ENCODE measurements around the gene TTC34.

The TTC34 gene

DNA sequence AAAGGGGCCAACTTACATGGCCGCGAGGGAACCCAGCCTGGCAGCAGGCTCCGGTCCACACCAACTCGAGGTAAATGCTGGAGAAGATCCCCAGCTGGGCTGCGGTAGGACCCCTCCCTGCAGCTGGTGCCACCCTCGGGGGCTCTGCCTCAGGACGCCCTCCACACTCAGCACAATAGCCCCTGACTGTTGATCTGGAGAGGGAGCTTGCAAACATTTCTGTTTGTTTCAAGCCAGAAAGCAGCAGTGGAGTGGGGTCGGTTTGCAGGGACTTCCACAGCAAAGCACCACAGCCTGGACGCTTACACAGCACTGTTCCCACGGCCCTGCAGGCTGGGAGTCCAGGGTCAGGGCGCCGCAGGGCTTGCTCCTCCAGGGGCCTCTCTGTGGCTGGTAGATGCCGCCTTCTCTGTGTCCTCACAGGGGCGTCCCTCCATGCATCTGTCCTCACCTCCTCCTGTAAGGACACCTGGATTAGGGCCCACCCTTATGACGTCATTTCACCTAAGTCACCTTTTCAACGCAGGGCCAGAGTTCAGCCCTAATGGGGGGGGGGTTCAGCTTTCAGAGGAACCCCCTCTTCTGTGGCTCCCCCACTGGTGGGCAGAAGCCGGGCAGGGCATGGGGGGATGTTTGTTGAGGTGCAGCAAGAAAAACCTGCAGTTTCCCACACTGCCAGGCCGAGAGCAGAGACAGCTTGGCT is 24.1 kb upstream of the TTC34 start:
- Histone ChIP-seq H3K9ac (ENCODE audit: low read length) (no peak overlapping the region), H3K27me3 (ENCODE audit: control insufficient read depth, insufficient read depth, low read length) (peaks cover 14% of the 10 kb centered on the region)

DNA sequence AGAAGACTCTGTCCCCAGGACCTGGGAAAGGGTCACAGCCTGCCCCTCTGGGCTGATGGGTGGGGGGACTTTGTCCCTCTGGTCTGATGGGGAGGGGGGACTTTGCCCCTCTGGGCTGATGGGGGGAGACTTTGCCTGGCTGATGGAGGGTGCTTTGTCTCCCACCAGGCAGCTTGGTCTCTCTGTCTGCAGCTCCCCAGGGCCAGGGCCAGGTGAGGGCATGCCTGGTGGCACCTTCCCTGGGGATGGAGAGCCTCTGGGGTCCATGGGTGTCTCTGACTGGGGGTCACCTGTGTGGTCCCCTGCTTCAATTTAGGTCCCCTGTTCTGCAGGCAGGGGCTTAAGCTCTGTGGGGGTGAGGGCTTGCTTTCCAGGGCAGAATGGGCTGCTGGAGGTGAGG is 23.5 kb upstream of the TTC34 start:
- Histone ChIP-seq H3K9ac (ENCODE audit: low read length) (no peak overlapping the region), H3K4me1 (ENCODE audit: control insufficient read depth, insufficient read depth, low read length) (no peaks in the 10 kb centered on the region), H3K36me3 (ENCODE audit: control insufficient read depth, insufficient read depth, low read length) (no peaks in the 10 kb centered on the region), H3K4me3 (ENCODE audit: low read length) (no peak overlapping the region), H3K27me3 (ENCODE audit: control insufficient read depth, insufficient read depth, low read length) (peaks cover 14% of the 10 kb centered on the region), H3K9me3 (ENCODE audit: control insufficient read depth, low read length) (no peaks in the 10 kb centered on the region)

More for the DNA sequence above, 24.1 kb upstream of the TTC34 start:
- Histone ChIP-seq H3K9me3 (ENCODE audit: control insufficient read depth, low read length) (no peaks in the 10 kb centered on the region), H3K36me3 (ENCODE audit: control insufficient read depth, insufficient read depth, low read length) (no peaks in the 10 kb centered on the region), H3K4me3 (ENCODE audit: low read length) (no peak overlapping the region), H3K4me1 (ENCODE audit: control insufficient read depth, insufficient read depth, low read length) (no peaks in the 10 kb centered on the region)

DNA sequence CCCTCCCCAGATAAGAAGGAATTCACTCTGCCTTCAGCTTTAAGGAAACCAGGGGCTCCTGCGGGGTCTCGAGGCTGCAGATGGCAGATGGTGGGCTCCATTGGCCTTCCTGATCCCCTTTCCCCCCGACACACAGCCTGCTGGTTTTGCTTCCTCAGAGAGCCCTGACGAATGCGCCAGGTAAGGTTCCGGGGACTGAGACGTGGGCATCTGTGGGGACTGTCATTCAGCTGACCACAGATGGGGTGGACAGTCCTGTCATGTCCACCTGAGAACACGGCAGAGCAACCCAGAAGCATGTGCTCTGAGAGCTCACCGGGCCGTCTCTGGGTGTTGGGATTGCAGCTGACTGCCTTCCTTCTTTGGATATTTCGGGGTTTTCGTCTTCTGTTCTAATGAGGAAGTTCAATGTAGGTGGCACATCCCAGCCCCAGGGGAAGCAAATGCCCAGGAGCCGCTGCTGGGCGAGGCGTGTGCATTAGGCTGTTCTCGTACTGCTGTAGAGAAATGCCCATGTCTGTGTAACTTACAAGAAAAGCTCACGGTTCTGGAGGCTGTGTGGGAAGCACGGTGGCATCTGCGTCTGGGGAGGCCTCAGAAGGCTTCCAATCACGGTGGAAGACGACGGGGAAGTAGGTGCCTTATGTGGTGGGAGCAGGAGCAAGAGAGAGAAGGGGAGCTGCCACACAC is 22.6 kb upstream of the TTC34 start:
- Histone ChIP-seq H3K9ac (ENCODE audit: low read length) (no peak overlapping the region), H3K9me3 (ENCODE audit: control insufficient read depth, low read length) (no peaks in the 10 kb centered on the region), H3K4me1 (ENCODE audit: control insufficient read depth, insufficient read depth, low read length) (no peaks in the 10 kb centered on the region), H3K27me3 (ENCODE audit: control insufficient read depth, insufficient read depth, low read length) (peaks cover 14% of the 10 kb centered on the region), H3K36me3 (ENCODE audit: control insufficient read depth, insufficient read depth, low read length) (no peaks in the 10 kb centered on the region), H3K4me3 (ENCODE audit: low read length) (no peak overlapping the region)

DNA sequence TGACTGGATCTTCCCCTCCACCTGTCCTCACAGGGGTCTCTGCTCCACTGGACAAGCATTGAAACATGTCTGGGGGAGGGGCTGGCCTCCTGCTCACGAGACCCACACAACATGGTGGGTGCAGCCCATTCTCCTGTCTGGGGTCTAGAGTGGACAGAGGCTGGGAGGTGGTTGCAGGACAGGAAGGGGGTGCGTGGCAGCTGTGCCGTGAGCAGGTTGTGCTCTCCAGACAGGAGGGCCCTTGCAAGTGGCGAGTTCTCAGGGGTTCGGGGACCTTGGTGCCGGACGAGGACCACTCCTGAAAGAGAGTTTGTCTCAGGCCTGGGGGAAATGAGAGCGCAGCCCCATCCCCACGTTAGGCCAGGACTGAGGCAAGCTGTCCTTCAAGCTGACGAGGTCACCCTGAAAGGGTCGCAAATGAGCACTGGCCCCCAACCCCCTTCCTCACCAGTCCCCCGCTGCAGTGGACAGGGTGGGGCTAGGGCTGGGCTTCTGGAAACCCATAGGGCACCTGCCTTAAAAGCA is 21.2 kb upstream of the TTC34 start:
- H3K4me1 ChIP-seq (ENCODE audit: control insufficient read depth, insufficient read depth, low read length): no peaks in the 10 kb centered on the region
- peaks cover 14% of the 10 kb centered on the region for H3K27me3 ChIP-seq (ENCODE audit: control insufficient read depth, insufficient read depth, low read length)
- H3K36me3 ChIP-seq (ENCODE audit: control insufficient read depth, insufficient read depth, low read length): no peaks in the 10 kb centered on the region
- H3K9ac ChIP-seq (ENCODE audit: low read length): no peak overlapping the region
- no peaks in the 10 kb centered on the region for H3K9me3 ChIP-seq (ENCODE audit: control insufficient read depth, low read length)
- H3K4me3 ChIP-seq (ENCODE audit: low read length): no peak overlapping the region

DNA sequence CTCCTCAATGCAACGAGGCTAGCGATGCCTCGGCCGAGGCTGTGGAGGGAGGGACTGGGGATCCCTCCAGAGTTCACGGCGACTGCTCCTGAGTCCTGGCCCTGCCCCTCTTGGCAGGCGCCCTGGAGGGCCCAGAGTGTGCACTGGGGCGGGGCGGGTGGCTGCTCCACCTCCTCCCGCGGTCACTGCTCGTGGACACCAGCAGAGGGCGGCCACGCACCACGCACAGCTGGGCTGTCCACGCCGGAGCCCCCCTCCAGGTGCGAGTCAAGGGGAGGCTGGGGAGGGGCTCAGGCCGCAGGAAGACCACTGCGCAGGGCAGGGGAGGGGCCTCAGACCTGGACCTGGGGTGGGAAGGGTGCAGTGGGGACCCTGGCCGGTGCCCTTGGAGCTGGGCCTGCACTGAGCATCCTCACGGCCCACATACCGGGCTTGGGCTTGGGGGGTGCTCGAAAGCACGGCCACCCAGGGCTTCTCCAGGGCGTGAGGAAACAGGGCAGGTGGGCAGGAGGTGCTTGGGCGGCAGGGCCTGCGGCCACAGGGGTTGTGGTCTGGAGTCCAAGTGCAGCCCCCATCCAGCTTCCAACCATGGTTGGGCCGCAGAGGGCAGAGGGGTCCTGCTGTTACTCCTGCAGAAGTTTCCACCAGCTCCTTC is 20.6 kb upstream of the TTC34 start:
- Histone ChIP-seq H3K4me3 (ENCODE audit: low read length) (no peak overlapping the region), H3K36me3 (ENCODE audit: control insufficient read depth, insufficient read depth, low read length) (no peaks in the 10 kb centered on the region), H3K4me1 (ENCODE audit: control insufficient read depth, insufficient read depth, low read length) (no peaks in the 10 kb centered on the region), H3K9ac (ENCODE audit: low read length) (no peak overlapping the region), H3K9me3 (ENCODE audit: control insufficient read depth, low read length) (no peaks in the 10 kb centered on the region), H3K27me3 (ENCODE audit: control insufficient read depth, insufficient read depth, low read length) (peaks cover 14% of the 10 kb centered on the region)

DNA sequence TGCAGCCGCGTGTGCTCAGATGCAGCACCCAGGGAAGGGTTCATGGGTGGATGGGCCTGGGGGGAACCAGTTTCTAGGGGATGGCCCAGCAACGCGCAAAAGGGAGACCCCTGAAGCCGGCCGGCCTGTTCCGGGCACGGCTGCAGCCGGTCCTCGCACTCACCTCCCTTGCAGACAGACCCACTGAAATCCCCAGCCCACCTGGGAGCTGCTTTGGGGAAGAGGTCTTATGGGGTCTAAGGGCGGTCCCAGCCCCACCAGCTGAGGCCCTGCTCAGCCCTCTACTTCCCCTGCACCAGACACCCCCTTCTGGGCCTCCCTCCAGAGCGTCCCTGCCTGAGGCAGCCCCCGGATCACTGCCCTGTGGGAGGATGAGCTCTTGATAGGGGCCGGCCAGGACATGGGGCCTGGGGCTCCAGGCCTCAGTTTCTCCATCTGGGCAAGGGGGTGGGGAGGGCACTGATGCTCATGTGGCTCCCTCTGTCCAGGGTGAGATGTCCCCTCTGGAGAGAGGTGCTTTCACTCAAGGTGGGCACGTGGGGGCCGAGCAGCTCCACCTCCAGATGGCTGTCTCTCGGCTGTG is 20.0 kb upstream of the TTC34 start:
- H3K9me3 ChIP-seq (ENCODE audit: control insufficient read depth, low read length): no peaks in the 10 kb centered on the region
- H3K9ac ChIP-seq (ENCODE audit: low read length): no peak overlapping the region
- no peaks in the 10 kb centered on the region for H3K36me3 ChIP-seq (ENCODE audit: control insufficient read depth, insufficient read depth, low read length)
- peaks cover 14% of the 10 kb centered on the region for H3K27me3 ChIP-seq (ENCODE audit: control insufficient read depth, insufficient read depth, low read length)
- no peaks in the 10 kb centered on the region for H3K4me1 ChIP-seq (ENCODE audit: control insufficient read depth, insufficient read depth, low read length)
- H3K4me3 ChIP-seq (ENCODE audit: low read length): no peak overlapping the region

DNA sequence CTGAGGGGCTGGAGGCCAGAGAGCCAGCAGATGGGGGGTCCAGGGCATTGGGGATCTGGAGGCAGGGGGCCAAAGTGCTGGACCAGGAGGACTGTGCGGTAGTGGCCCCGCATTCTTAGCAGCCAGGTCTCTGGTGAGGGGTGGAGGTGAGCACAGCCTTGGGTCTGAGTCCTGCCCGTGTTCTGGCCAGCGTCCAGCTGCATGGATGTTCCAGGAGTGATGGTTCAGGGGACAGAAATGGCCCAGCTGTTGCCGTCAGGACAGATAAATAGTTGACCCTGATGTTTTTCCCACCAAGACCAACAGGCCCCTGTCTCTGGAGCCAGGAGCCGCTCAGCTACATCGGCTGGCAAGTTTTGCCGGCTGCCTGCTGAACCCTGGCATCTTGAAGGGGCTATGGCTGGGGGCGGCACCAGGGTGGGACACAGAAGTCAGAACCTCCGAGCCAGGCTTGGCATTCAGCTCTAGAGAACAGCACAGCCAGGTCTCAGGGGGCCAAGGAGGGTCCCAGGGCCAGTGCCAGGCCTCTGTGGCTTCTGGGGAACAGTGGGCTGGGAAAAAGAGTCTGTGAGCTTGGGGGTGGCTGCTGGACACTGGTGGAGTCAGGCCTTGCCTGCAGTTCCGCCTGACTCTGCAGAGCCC is 19.4 kb upstream of the TTC34 start:
- Histone ChIP-seq H3K4me3 (ENCODE audit: low read length) (no peak overlapping the region), H3K36me3 (ENCODE audit: control insufficient read depth, insufficient read depth, low read length) (no peaks in the 10 kb centered on the region), H3K9ac (ENCODE audit: low read length) (no peak overlapping the region), H3K4me1 (ENCODE audit: control insufficient read depth, insufficient read depth, low read length) (no peaks in the 10 kb centered on the region), H3K27me3 (ENCODE audit: control insufficient read depth, insufficient read depth, low read length) (peaks cover 14% of the 10 kb centered on the region), H3K9me3 (ENCODE audit: control insufficient read depth, low read length) (no peaks in the 10 kb centered on the region)

DNA sequence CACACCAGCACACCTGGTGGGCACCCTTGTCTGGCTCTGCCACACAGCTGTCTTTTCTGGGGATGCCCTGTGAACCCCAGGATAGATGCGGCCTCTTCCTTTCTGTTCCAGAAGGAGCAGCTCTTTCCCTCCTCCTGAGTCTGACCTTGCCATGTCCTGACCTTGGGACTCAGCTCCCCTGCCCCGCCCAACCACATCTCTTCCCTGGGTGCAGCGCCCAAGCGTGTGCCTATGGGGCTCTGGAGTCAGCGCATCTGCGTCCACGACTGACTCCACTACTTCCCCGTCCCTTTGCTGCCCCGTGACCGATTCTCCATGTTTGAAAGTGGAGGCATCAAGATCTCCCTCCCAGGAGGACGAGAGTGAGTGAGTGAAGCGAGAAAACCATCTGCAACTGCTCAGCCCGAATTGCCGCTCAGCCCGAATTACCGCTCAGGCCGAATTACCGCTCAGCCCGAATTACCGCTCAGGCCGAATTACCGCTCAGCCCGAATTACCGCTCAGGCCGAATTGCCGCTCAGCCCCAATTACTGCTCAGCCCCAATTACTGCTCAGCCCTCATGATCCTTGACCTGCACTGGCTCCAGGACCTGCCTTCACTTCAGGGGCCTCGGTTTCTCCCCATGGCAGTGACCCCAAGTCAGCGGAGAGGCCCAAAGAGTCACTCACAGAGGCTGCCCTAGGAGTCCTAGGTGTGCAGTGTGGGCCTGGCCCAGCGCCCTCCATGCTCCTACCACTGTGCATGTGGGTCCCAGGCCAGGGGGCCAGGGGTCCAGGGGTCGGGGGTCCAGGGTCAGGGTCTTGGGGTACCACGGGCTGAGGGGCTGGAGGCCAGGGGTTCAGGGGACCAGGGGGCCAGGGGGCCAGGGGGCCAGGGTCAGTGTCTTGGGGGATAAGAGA is 18.6 kb upstream of the TTC34 start:
- H3K27me3 ChIP-seq (ENCODE audit: control insufficient read depth, insufficient read depth, low read length): peaks cover 10% of the 10 kb centered on the region
- no peaks in the 10 kb centered on the region for H3K4me1 ChIP-seq (ENCODE audit: control insufficient read depth, insufficient read depth, low read length)
- H3K9me3 ChIP-seq (ENCODE audit: control insufficient read depth, low read length): no peaks in the 10 kb centered on the region
- H3K9ac ChIP-seq (ENCODE audit: low read length): no peak overlapping the region
- H3K36me3 ChIP-seq (ENCODE audit: control insufficient read depth, insufficient read depth, low read length): no peaks in the 10 kb centered on the region
- no peak overlapping the region for H3K4me3 ChIP-seq (ENCODE audit: low read length)

DNA sequence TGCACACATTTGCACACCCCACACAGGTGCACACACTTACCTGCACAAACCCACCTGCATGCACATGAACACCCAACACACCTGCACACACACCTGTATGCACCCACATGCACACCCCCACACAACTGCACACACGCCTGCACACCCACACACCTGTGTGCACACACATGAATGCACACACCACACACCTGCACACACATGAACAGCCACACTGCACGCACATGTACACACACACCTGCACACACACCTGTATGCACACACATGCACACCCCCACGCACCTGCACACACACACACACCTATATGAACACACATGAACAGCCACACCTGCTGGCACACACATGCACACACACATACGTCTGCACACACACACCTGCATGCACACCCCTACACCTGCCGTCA is 17.9 kb upstream of the TTC34 start:
- Histone ChIP-seq H3K4me1 (ENCODE audit: control insufficient read depth, insufficient read depth, low read length) (no peaks in the 10 kb centered on the region), H3K27me3 (ENCODE audit: control insufficient read depth, insufficient read depth, low read length) (peaks cover 9% of the 10 kb centered on the region), H3K9ac (ENCODE audit: low read length) (no peak overlapping the region), H3K4me3 (ENCODE audit: low read length) (no peak overlapping the region), H3K36me3 (ENCODE audit: control insufficient read depth, insufficient read depth, low read length) (no peaks in the 10 kb centered on the region), H3K9me3 (ENCODE audit: control insufficient read depth, low read length) (no peaks in the 10 kb centered on the region)

DNA sequence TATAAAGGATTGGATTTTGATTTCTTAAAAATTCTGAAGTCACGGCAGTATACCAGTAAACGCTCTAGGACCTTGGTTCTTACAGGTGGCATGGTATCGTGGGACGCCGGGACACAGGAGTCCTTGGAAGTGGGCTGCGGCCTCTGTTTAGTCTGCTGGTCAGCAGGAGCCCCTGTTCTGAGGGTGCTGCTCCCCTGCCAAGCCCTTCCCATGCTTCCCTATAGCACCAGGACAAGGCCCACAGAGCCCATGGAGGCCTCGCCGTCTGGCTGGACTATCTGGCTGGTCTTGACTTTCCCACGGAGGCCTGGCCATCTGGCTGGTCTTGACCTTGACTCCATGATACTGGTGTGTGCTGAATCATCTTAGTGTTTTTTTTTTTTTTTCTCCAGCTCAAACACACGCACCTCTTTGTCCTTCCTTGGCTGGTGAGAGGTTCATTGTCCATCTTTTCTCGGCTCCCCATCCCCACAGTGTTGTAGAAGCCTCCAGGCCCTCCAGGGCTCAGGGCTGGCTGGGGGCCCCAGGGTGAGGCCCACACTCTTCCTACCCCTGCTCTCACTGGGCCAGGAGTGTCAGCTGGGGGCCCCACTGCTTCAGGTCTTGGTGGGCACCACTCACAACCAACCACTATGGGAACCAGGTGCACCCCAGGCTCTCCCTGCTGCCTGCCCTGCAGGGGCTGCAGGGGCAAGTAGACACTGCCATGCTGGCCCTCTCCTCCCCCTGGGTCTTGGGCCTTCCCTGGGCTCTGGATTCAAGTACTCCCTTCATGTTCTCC is 16.5 kb upstream of the TTC34 start:
- Histone ChIP-seq H3K27me3 (ENCODE audit: control insufficient read depth, insufficient read depth, low read length) (no peaks in the 10 kb centered on the region), H3K4me3 (ENCODE audit: low read length) (no peak overlapping the region), H3K9me3 (ENCODE audit: control insufficient read depth, low read length) (no peaks in the 10 kb centered on the region), H3K36me3 (ENCODE audit: control insufficient read depth, insufficient read depth, low read length) (no peaks in the 10 kb centered on the region), H3K4me1 (ENCODE audit: control insufficient read depth, insufficient read depth, low read length) (no peaks in the 10 kb centered on the region), H3K9ac (ENCODE audit: low read length) (no peak overlapping the region)
